H1 (cell line): ENCODE results near the gene RNF187. TPM values are rescaled to one million over a fixed set of nuclear protein-coding genes. Genes with fewer than 3 reads are reported as not detected.

ENCODE experiments used
- CTCF ChIA-PET: fragments of 300-600 bp; sonication (Branson Sonifier 250); formaldehyde crosslinking; loops from one replicate; lab custom pipeline; 2021; ENCODE audit not compliant: partially characterized antibody; lab: Charles Lee
- POLR2A ChIA-PET: fragments of 300-600 bp; sonication (Branson Sonifier 250); formaldehyde crosslinking; loops from one replicate; lab custom pipeline; 2021; ENCODE audit warnings: inconsistent platforms; ENCODE audit not compliant: partially characterized antibody; lab: Charles Lee
- DNase-seq, 2 experiments: peaks; one replicate each; pipeline versions ENCODE4 v3.0.0 to v3.0.0-alpha.2; 2010 to 2022; ENCODE audit warnings: low spot score in 2 of 2, low read depth in 1 of 2, mixed read lengths in 1 of 2
- FAIRE-seq: peaks from 2 replicates; lab custom pipeline; 2011; peaks lifted over from hg19 to GRCh38; lab: Jason Lieb, UNC
- H2AFZ ChIP-seq: 2 replicates; pipeline ENCODE4 v1.8.1; 2012; ENCODE audit warnings: low read length, inconsistent platforms
- H2AK5ac ChIP-seq: 2 replicates; pipeline ENCODE4 v1.6.1; 2013; ENCODE audit warnings: low read depth, low read length
- H2BK120ac ChIP-seq: replicated peaks from 2 replicates; pipeline ENCODE3; 2013; ENCODE audit warnings: low read depth, low read length, inconsistent platforms
- H2BK12ac ChIP-seq: 2 replicates; pipeline ENCODE4 v1.6.1; 2013; ENCODE audit warnings: low read depth, low read length
- H2BK15ac ChIP-seq: 2 replicates; pipeline ENCODE4 v1.6.1; 2013; ENCODE audit warnings: low read length
- H2BK20ac ChIP-seq: 2 replicates; pipeline ENCODE4 v1.6.1; 2013; ENCODE audit warnings: low read length
- H2BK5ac ChIP-seq: 2 replicates; pipeline ENCODE4 v1.6.1; 2013; ENCODE audit warnings: low read depth, low read length
- H3K14ac ChIP-seq: 2 replicates; pipeline ENCODE4 v1.6.1; 2013; ENCODE audit warnings: inconsistent platforms; ENCODE audit not compliant: insufficient read length
- H3K18ac ChIP-seq: 2 replicates; pipeline ENCODE4 v1.6.1; 2013; ENCODE audit warnings: low read length; ENCODE audit errors: extremely low read depth
- H3K23ac ChIP-seq: 2 replicates; pipeline ENCODE4 v1.6.1; 2013; ENCODE audit warnings: inconsistent platforms; ENCODE audit not compliant: insufficient read length
- H3K23me2 ChIP-seq: 2 replicates; pipeline ENCODE4 v1.6.1; 2013; ENCODE audit warnings: low read depth, low read length
- H3K27ac ChIP-seq: 2 replicates; pipeline ENCODE4 v1.6.1; 2011; ENCODE audit warnings: low read depth, low read length, inconsistent platforms
- H3K27me3 ChIP-seq, 4 experiments: replicated peaks in 1 of 4; 1 replicate in 1 of 4; 2 replicates in 3 of 4; pipeline versions ENCODE4 v1.6.1 to v1.8.1; 2011 to 2013; ENCODE audit warnings: low read length in 3 of 4, mild to moderate bottlenecking in 3 of 4, inconsistent platforms in 2 of 4, mixed read lengths in 2 of 4, moderate library complexity in 1 of 4; ENCODE audit not compliant: control insufficient read depth in 3 of 4, insufficient read depth in 3 of 4; ENCODE audit errors: extremely low read depth in 1 of 4
- H3K36me3 ChIP-seq, 4 experiments: 2 replicates each; pipeline versions ENCODE4 v1.6.1 to v1.8.1; 2011 to 2013; ENCODE audit warnings: mild to moderate bottlenecking in 4 of 4, low read length in 3 of 4, moderate library complexity in 2 of 4, control low read depth in 1 of 4, inconsistent platforms in 1 of 4; ENCODE audit not compliant: insufficient read depth in 4 of 4, control insufficient read depth in 2 of 4
- H3K4ac ChIP-seq: replicated peaks from 2 replicates; pipeline ENCODE3; 2013; ENCODE audit warnings: low read length, low read depth, mixed read lengths, inconsistent platforms; ENCODE audit not compliant: insufficient read length
- H3K4me1 ChIP-seq, 4 experiments: replicated peaks in 1 of 4; 1 replicate in 1 of 4; 2 replicates in 3 of 4; pipeline versions ENCODE4 v1.6.1 to v1.8.1; 2011 to 2013; ENCODE audit warnings: low read length in 3 of 4, inconsistent platforms in 2 of 4, mixed read lengths in 1 of 4; ENCODE audit not compliant: insufficient read depth in 4 of 4, control insufficient read depth in 3 of 4
- H3K4me2 ChIP-seq, 2 experiments: 2 replicates each; pipeline versions ENCODE4 v1.6.1 to v1.8.1; 2011 to 2013; ENCODE audit warnings: low read depth in 2 of 2, low read length in 2 of 2, control low read depth in 1 of 2, inconsistent platforms in 1 of 2, mild to moderate bottlenecking in 1 of 2; ENCODE audit not compliant: insufficient read depth in 1 of 2
- H3K4me3 ChIP-seq, 4 experiments: fragments of 200-600, 300-600 bp in 1 of 4; sonication (generic), shearing (Covaris generic), sonication (Bioruptor Twin) in 1 of 4; 2 replicates each; pipeline versions ENCODE4 v1.5.1 to v1.8.1; 2011 to 2016; ENCODE audit warnings: low read length in 4 of 4, low read depth in 3 of 4, control low read depth in 2 of 4, inconsistent platforms in 2 of 4, mild to moderate bottlenecking in 2 of 4, mixed read lengths in 1 of 4, moderate library complexity in 1 of 4; ENCODE audit not compliant: insufficient read depth in 2 of 4; ENCODE audit errors: extremely low read depth in 1 of 4
- H3K56ac ChIP-seq: replicated peaks from 2 replicates; pipeline ENCODE3; 2013; ENCODE audit warnings: low read depth, mild to moderate bottlenecking, mixed read lengths, low read length, inconsistent platforms; ENCODE audit not compliant: insufficient read length
- H3K79me1 ChIP-seq: 2 replicates; pipeline ENCODE4 v1.6.1; 2013; ENCODE audit warnings: low read depth, low read length, control low read depth
- H3K79me2 ChIP-seq, 2 experiments: 2 replicates each; pipeline versions ENCODE4 v1.6.1 to v1.8.1; 2012 to 2013; ENCODE audit warnings: low read length in 2 of 2, mild to moderate bottlenecking in 2 of 2, inconsistent platforms in 1 of 2; ENCODE audit not compliant: insufficient read depth in 2 of 2, control insufficient read depth in 1 of 2
- H3K9ac ChIP-seq, 4 experiments: replicated peaks in 1 of 4; 1 replicate in 1 of 4; 2 replicates in 3 of 4; pipeline versions ENCODE4 v1.6.1 to v1.8.1; 2011 to 2013; ENCODE audit warnings: low read depth in 3 of 4, low read length in 3 of 4, control low read depth in 2 of 4, mild to moderate bottlenecking in 2 of 4, moderate library complexity in 2 of 4, inconsistent platforms in 1 of 4; ENCODE audit errors: extremely low read depth in 1 of 4
- H3K9me3 ChIP-seq, 2 experiments: 2 replicates each; pipeline versions ENCODE4 v1.6.1 to v1.8.1; 2012 to 2013; ENCODE audit warnings: mild to moderate bottlenecking in 2 of 2, moderate library complexity in 2 of 2, control low read depth in 1 of 2, inconsistent platforms in 1 of 2, low read depth in 1 of 2, low read length in 1 of 2, mixed read lengths in 1 of 2; ENCODE audit not compliant: insufficient read depth in 2 of 2
- H4K20me1 ChIP-seq, 2 experiments: replicated peaks in 1 of 2; 2 replicates each; pipeline versions ENCODE3 to v1.8.1; 2011 to 2013; ENCODE audit warnings: inconsistent platforms in 2 of 2, low read length in 2 of 2, mild to moderate bottlenecking in 1 of 2; ENCODE audit not compliant: insufficient read depth in 2 of 2, control insufficient read depth in 1 of 2
- H4K5ac ChIP-seq: 2 replicates; pipeline ENCODE4 v1.6.1; 2013; ENCODE audit warnings: low read length, low read depth, mixed read lengths, inconsistent platforms; ENCODE audit not compliant: insufficient read length
- H4K8ac ChIP-seq: 2 replicates; pipeline ENCODE4 v1.8.0; 2013; ENCODE audit warnings: mild to moderate bottlenecking, moderate library complexity, low read length, inconsistent platforms; ENCODE audit not compliant: insufficient read depth; ENCODE audit errors: extremely low read depth
- H4K91ac ChIP-seq: replicated peaks from 2 replicates; pipeline ENCODE3; 2013; ENCODE audit warnings: low read length, mixed read lengths, inconsistent platforms; ENCODE audit not compliant: insufficient read length
- POLR2A ChIP-seq, 2 experiments: IDR thresholded peaks; 1 replicate in 1 of 2; 2 replicates in 1 of 2; pipeline ENCODE4 v1.6.1; 2011; ENCODE audit warnings: low read depth in 2 of 2, low read length in 2 of 2, mild to moderate bottlenecking in 2 of 2; ENCODE audit errors: control extremely low read depth in 1 of 2
- POU5F1 ChIP-seq: IDR thresholded peaks from 2 replicates; pipeline ENCODE4 v1.6.1; 2011; ENCODE audit warnings: low read depth, mild to moderate bottlenecking, low read length, moderate library complexity
- RFX5 ChIP-seq: IDR thresholded peaks from 2 replicates; pipeline ENCODE4 v1.6.1; 2011; ENCODE audit warnings: low read depth, low read length, improper control_type of control experiment, borderline replicate concordance
- SIN3A ChIP-seq, 2 experiments: IDR thresholded peaks in 1 of 2; conservative IDR thresholded peaks in 1 of 2; 2 replicates each; pipeline ENCODE4 v1.6.1; 2011 to 2012; ENCODE audit warnings: low read length in 2 of 2, improper control_type of control experiment in 1 of 2, low read depth in 1 of 2, mild to moderate bottlenecking in 1 of 2
- ZNF274 ChIP-seq: IDR thresholded peaks from 2 replicates; pipeline ENCODE4 v1.7.0; 2012; ENCODE audit warnings: low read length, borderline replicate concordance; ENCODE audit errors: extremely low read depth
- WGBS, 2 experiments: shearing (Covaris generic) in 1 of 2; methylation state at CpG; one replicate each; pipeline versions ENCODE4 v1.1.6 to v1.1.7; 2013 to 2015; ENCODE audit warnings: low lambda C conversion rate in 2 of 2, mixed read lengths in 2 of 2, inconsistent platforms in 1 of 2, low coverage in 1 of 2, missing lambda C conversion rate in 1 of 2; ENCODE audit not compliant: insufficient replicate concordance in 2 of 2, insufficient coverage in 1 of 2, insufficient read length in 1 of 2; ENCODE audit errors: extremely low coverage in 1 of 2, missing lambda C conversion rate in 1 of 2; 5-methylcytosine and 5-hydroxymethylcytosine counted together
- polyA plus RNA-seq, 7 experiments: library from polyadenylated mRNA; depleted of rRNA in 3 of 7; stranded (reverse) in 5 of 7; unstranded in 2 of 7; fragments of >200 nt in 5 of 7; fragments of 200-250 nt in 2 of 7; gene quantifications; 1 replicate in 5 of 7; 2 replicates in 1 of 7; 4 replicates in 1 of 7; pipeline versions ENCODE4 v1.2.1 to v1.2.3, GENCODE V29; 2011 to 2013; ENCODE audit warnings: missing spikeins in 2 of 7, mixed read lengths in 2 of 7
- total RNA-seq: library from RNA; stranded (reverse); fragmentation: NEBNext Ultra II Directional; extraction: Animal tissue kit (Norgen Biotek cat#: 25700); gene quantifications from 2 replicates; pipeline ENCODE4 v1.2.1, GENCODE V29; 2021

RNF187 gene
- total and polyA plus RNA-seq, 2 of the 8 experiments (the other 6 are each of a cell fraction or from before 2014, with no cell fraction given), result 47.0 to 113 TPM

- Histone ChIP-seq H3K4me3 (peak overlapping the region; percentile 63 to 93 (median 87)), H2AK5ac (no peak overlapping the region), H3K14ac (no peak overlapping the region), H4K20me1 (peaks cover 0 to 15% of the 10 kb centered on the region in 2 experiments), H3K4ac (no peak overlapping the region), H3K27me3 (no peaks in the 10 kb centered on the region), H2BK120ac (no peak overlapping the region), H3K27ac (no peak overlapping the region), H2AFZ (no peak overlapping the region), H2BK5ac (no peak overlapping the region), H3K79me2 (peaks cover 0 to 19% of the 10 kb centered on the region in 2 experiments; a peak in 2 of 4 replicates), H4K91ac (no peak overlapping the region), H3K36me3 (peaks cover 0 to 2% (median 0%) of the 10 kb centered on the region in 4 experiments; a peak in 1 of 8 replicates), H3K56ac (no peak overlapping the region), H2BK20ac (no peak overlapping the region), H4K8ac (no peak overlapping the region), H3K23ac (no peak overlapping the region), H3K4me1 (peaks cover 0 to 2% (median 0%) of the 10 kb centered on the region in 4 experiments; a peak in 2 of 7 replicates)
- ChIA-PET CTCF (interaction anchor here (0.6 to 8.9 kb wide), 12 partner anchors 8 to 86 kb away, joined by 3 to 117 read pairs (median 6); no protein-coding TSS in a partner anchor), POLR2A (interaction anchor here (1.2 to 14.5 kb wide), 15 partner anchors 9 to 291 kb away, joined by 3 to 232 read pairs (median 15); partner anchors contain the start of genes RNF187 and TRIM11)
- DNase-seq, result no peak
- WGBS, 2 experiments, result 22% methylated on average over 6 of the region's 6 CpGs; no CpG with 5 or more reads in 1 of the 2 experiments
- FAIRE-seq, result no peak
- no peak for TF ChIP-seq ZNF274
- TF ChIP-seq POU5F1, result no peak
- TF ChIP-seq RFX5, result no peak
- no peak for TF ChIP-seq SIN3A (conservative IDR thresholded peaks at IDR 0.05 in 1 of 2, IDR thresholded peaks at IDR 0.05 in 1 of 2; ENCODE audit: low read depth in 1 of 2, low read length in 2 of 2)
- no peak for TF ChIP-seq POLR2A (IDR thresholded peaks at IDR 0.05; ENCODE audit: control extremely low read depth in 1 of 2, low read depth in 2 of 2, low read length in 2 of 2)
- TF ChIP-seq, all 59 proteins: peak for 0
- Histone ChIP-seq H2BK15ac (no peak overlapping the region), H3K9ac (peak overlapping the region in 2 of 4 experiments; percentile 44 to 68; a peak in 3 of 7 replicates), H3K79me1 (0 out of 2 replicates have a peak, but pooled peaks cover 2% of the 10 kb centered on the region), H2BK12ac (no peak overlapping the region), H3K4me2 (peak overlapping the region; percentile 94 to 96), H3K9me3 (no peaks in the 10 kb centered on the region), H3K18ac (no peak overlapping the region), H3K23me2 (peaks cover 7% of the 10 kb centered on the region), H4K5ac (no peak overlapping the region)
Measured at GRCh38 chr1:228456252-228457016, 30.7 kb upstream of the RNF187 start.
